Measurements from ENCODE around the gene PRR27. TPM values are rescaled to one million over a fixed set of nuclear protein-coding genes. Genes with fewer than 3 reads are reported as not detected.
"Not testable (repeated sequence)": the region's sequence is repeated elsewhere in the genome, so short reads cannot be mapped to it uniquely, and the experiment has no call there.

PRR27 gene
- polyA plus RNA-seq, 12 donors, result 0.04 to 0.10 (median 0.04) TPM; not detected in 9

GRCh38 chr4:70197842-70198241 lies 43.8 kb downstream of the PRR27 start:
- DNase-seq, result no peak

GRCh38 chr4:70203601-70204000 lies 49.6 kb downstream of the PRR27 start:
- DNase-seq, result no peak

- DNase-seq, result not testable (repeated sequence)
Observed at GRCh38 chr4:70212752-70213151, 58.7 kb downstream of the PRR27 start.

Other genes with a start within 250 kb of the PRR27 start
- not detected for gene CSN1S1, start 223.2 kb upstream of the PRR27 start, polyA plus RNA-seq (ENCODE audit: insufficient read length in 12 of 12)
- under 1 TPM in 1 of 12 donors, not detected in 11; 0.22 TPM for gene CSN2, start 188.5 kb upstream of the PRR27 start, polyA plus RNA-seq (ENCODE audit: insufficient read length in 12 of 12)
- gene STATH, start 158.3 kb upstream of the PRR27 start, polyA plus RNA-seq (ENCODE audit: insufficient read length in 12 of 12), result not detected
- gene HTN3, start 125.8 kb upstream of the PRR27 start, polyA plus RNA-seq (ENCODE audit: insufficient read length in 12 of 12), result not detected
- gene HTN1, start 103.8 kb upstream of the PRR27 start, polyA plus RNA-seq (ENCODE audit: insufficient read length in 12 of 12), result not detected
- gene ODAM, start 41.5 kb downstream of the PRR27 start, polyA plus RNA-seq (ENCODE audit: insufficient read length in 12 of 12), result 1 to 10 TPM in 1 of 12 donors, under 1 TPM in 2, not detected in 9; 0.20 to 1.8 (median 0.77) TPM
- 10 to 100 TPM in 1 of 12 donors, 1 to 10 TPM in 4, under 1 TPM in 4, not detected in 3; 0.29 to 21.1 (median 1.1) TPM for gene FDCSP, start 71.9 kb downstream of the PRR27 start, polyA plus RNA-seq (ENCODE audit: insufficient read length in 12 of 12)
- gene CSN3, start 88.4 kb downstream of the PRR27 start, polyA plus RNA-seq (ENCODE audit: insufficient read length in 12 of 12), result under 1 TPM in 1 of 12 donors, not detected in 11; 0.21 TPM
- gene CABS1, start 180.7 kb downstream of the PRR27 start, polyA plus RNA-seq (ENCODE audit: insufficient read length in 12 of 12), result under 1 TPM in 2 of 12 donors, not detected in 10; 0.11 to 0.12 TPM
- under 1 TPM in 1 of 12 donors, not detected in 11; 0.36 TPM for gene SMR3A, start 206.5 kb downstream of the PRR27 start, polyA plus RNA-seq (ENCODE audit: insufficient read length in 12 of 12)
- under 1 TPM in 1 of 12 donors, not detected in 11; 0.26 TPM for gene SMR3B, start 228.9 kb downstream of the PRR27 start, polyA plus RNA-seq (ENCODE audit: insufficient read length in 12 of 12)
- gene OPRPN, start 243.7 kb downstream of the PRR27 start, polyA plus RNA-seq (ENCODE audit: insufficient read length in 12 of 12), result not detected